Epithelial cell of esophagus (primary cell): ENCODE measurements around the gene TMBIM1.

Source experiments
- DNase-seq: peaks from one replicate; pipeline ENCODE4 v3.0.0; 2010; ENCODE audit warnings: low read depth
- H3K4me3 ChIP-seq: 2 replicates; pipeline ENCODE4 v1.5.1; 2011; ENCODE audit warnings: mild to moderate bottlenecking, low read length, control low read depth
- CTCF ChIP-seq: IDR thresholded peaks from 2 replicates; pipeline ENCODE4 v1.5.1; 2011; ENCODE audit warnings: low read depth, mild to moderate bottlenecking, low read length, control low read depth, inconsistent platforms; ENCODE audit not compliant: insufficient read depth; ENCODE audit errors: missing control alignments

Gene TMBIM1

GRCh38 chr2:218281449-218281848, 10.9 kb downstream of the TMBIM1 start:
- no peak for TF ChIP-seq CTCF

GRCh38 chr2:218280260-218280870, 11.9 kb downstream of the TMBIM1 start:
- H3K4me3 ChIP-seq: no peak overlapping the region
- TF ChIP-seq CTCF: no peak
- DNase-seq: no peak

More at GRCh38 chr2:218281449-218281848, 10.9 kb downstream of the TMBIM1 start:
- H3K4me3 ChIP-seq: no peak overlapping the region
- peak; percentile 67 for DNase-seq

- no peak for TF ChIP-seq CTCF
These were observed 13.6 kb downstream of the TMBIM1 start for GRCh38 chr2:218278531-218279360.

DNA sequence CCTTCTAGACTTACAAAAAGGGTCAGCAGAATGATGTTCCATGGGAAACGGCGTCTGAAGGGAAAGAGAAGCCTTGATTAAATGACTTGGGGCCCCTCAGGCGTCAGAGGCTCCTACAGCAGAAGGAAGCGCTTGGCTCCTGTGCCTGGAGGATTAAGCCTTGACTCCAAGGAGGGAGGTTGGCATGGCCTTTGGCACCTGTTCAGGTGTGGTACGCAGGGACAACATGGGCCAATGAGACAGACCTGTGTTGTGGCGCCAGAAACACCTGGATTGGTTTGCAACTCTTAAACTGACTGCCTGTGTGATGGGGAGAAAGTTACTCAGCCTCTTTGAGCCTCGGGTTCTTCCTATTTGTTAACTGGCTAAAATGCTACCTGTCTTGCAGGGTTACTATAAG, 14.4 kb downstream of the TMBIM1 start:
- no peak overlapping the region for H3K4me3 ChIP-seq
- no peak for DNase-seq
- TF ChIP-seq CTCF: no peak

More at GRCh38 chr2:218278531-218279360, 13.6 kb downstream of the TMBIM1 start:
- DNase-seq: no peak
- no peak overlapping the region for H3K4me3 ChIP-seq

- DNase-seq: no peak
- H3K4me3 ChIP-seq: no peak overlapping the region
- TF ChIP-seq CTCF: peak; percentile 39
These were observed 15.1 kb downstream of the TMBIM1 start for GRCh38 chr2:218276986-218277755.

- no peak for TF ChIP-seq CTCF
- DNase-seq: no peak
- H3K4me3 ChIP-seq: no peak overlapping the region
These were observed 16.8 kb downstream of the TMBIM1 start for GRCh38 chr2:218275371-218276072.
